AG10803 (cell line): Measurements from ENCODE around the gene CD47.

ENCODE experiments used
- DNase-seq: peaks from one replicate; pipeline ENCODE4 v3.0.0; 2010; ENCODE audit warnings: low read depth
- H3K4me3 ChIP-seq: 2 replicates; pipeline ENCODE4 v1.5.1; 2011; ENCODE audit warnings: mild to moderate bottlenecking, low read length, control low read depth
- CTCF ChIP-seq: conservative IDR thresholded peaks from 2 replicates; pipeline ENCODE4 v1.5.1; 2011; ENCODE audit warnings: mild to moderate bottlenecking, low read length, control low read depth, inconsistent platforms

Gene CD47

GRCh38 chr3:108091498-108092250 lies 843 bp upstream of the CD47 start:
- no peak for DNase-seq
- H3K4me3 ChIP-seq = peak overlapping the region; percentile 91
- TF ChIP-seq CTCF = no peak

GRCh38 chr3:108090049-108090700 lies 656 bp downstream of the CD47 start:
- H3K4me3 ChIP-seq = peak overlapping the region; percentile 91
- no peak for TF ChIP-seq CTCF
- DNase-seq = peak; percentile 40

GRCh38 chr3:108089579-108089978 lies 1.3 kb downstream of the CD47 start:
- TF ChIP-seq CTCF = no peak
- no peak for DNase-seq
- H3K4me3 ChIP-seq = peak overlapping the region; percentile 91

GRCh38 chr3:108088697-108089096 lies 2.1 kb downstream of the CD47 start:
- TF ChIP-seq CTCF = no peak
- H3K4me3 ChIP-seq = peak overlapping the region; percentile 91
- peak; percentile 50 for DNase-seq

GRCh38 chr3:108088146-108088545 lies 2.7 kb downstream of the CD47 start:
- no peak for DNase-seq
- peak overlapping the region; percentile 15 for H3K4me3 ChIP-seq
- no peak for TF ChIP-seq CTCF

GRCh38 chr3:108086653-108087052 lies 4.2 kb downstream of the CD47 start:
- no peak for TF ChIP-seq CTCF
- no peak overlapping the region for H3K4me3 ChIP-seq
- DNase-seq = no peak

- no peak for TF ChIP-seq CTCF
- no peak overlapping the region for H3K4me3 ChIP-seq
- peak; percentile 31 for DNase-seq
These were observed 5.0 kb downstream of the CD47 start for GRCh38 chr3:108085810-108086350.
